Liver (tissue), 9 donors: ENCODE measurements around the gene NIPAL1. TPM values are rescaled to one million over a fixed set of nuclear protein-coding genes. Genes with fewer than 3 reads are reported as not detected.
A peak's percentile ranks its signal among the peaks of the same experiment; 100 is the strongest.

Experiments
- DNase-seq: peaks from one replicate; pipeline ENCODE4 v3.0.0-alpha.2; 2017; ENCODE audit warnings: low spot score
- H3K27ac ChIP-seq, 2 donors: one replicate each; pipeline ENCODE4 v1.7.0; 2013; ENCODE audit warnings: inconsistent platforms in 2 of 2, low read length in 2 of 2, control low read depth in 1 of 2, low read depth in 1 of 2, mild to moderate bottlenecking in 1 of 2
- H3K27me3 ChIP-seq, 4 donors: one replicate each; pipeline versions ENCODE4 v1.6.1 to v1.7.0; 2013; ENCODE audit warnings: low read length in 3 of 4, inconsistent platforms in 1 of 4, mild to moderate bottlenecking in 1 of 4, moderate library complexity in 1 of 4; ENCODE audit not compliant: control insufficient read depth in 4 of 4, insufficient read depth in 4 of 4
- H3K36me3 ChIP-seq, 4 donors: one replicate each; pipeline versions ENCODE4 v1.6.1 to v1.7.0; 2013; ENCODE audit warnings: low read length in 3 of 4, mild to moderate bottlenecking in 3 of 4, low read depth in 1 of 4, moderate library complexity in 1 of 4; ENCODE audit not compliant: control insufficient read depth in 4 of 4, insufficient read depth in 3 of 4
- H3K4me1 ChIP-seq, 4 donors: one replicate each; pipeline versions ENCODE4 v1.6.1 to v1.7.0; 2013; ENCODE audit warnings: low read length in 3 of 4, mild to moderate bottlenecking in 3 of 4, moderate library complexity in 1 of 4; ENCODE audit not compliant: control insufficient read depth in 4 of 4, insufficient read depth in 4 of 4
- H3K4me3 ChIP-seq, 3 donors: one replicate each; pipeline versions ENCODE4 v1.6.1 to v1.7.0; 2013; ENCODE audit warnings: low read length in 3 of 3, control low read depth in 1 of 3, low read depth in 1 of 3, mild to moderate bottlenecking in 1 of 3
- H3K9ac ChIP-seq, 2 donors: one replicate each; pipeline ENCODE4 v1.7.0; 2013; ENCODE audit warnings: low read length in 2 of 2, mild to moderate bottlenecking in 2 of 2, moderate library complexity in 2 of 2, control low read depth in 1 of 2, low read depth in 1 of 2
- H3K9me3 ChIP-seq, 4 donors: one replicate each; pipeline versions ENCODE4 v1.6.1 to v1.7.0; 2013; ENCODE audit warnings: low read length in 3 of 4; ENCODE audit not compliant: control insufficient read depth in 4 of 4
- ATF3 ChIP-seq: IDR thresholded peaks from 2 replicates; pipeline ENCODE4 v1.6.1; 2016; ENCODE audit warnings: antibody characterized with exemption
- CTCF ChIP-seq: fragments of 150-350 bp; IDR thresholded peaks from 2 replicates; pipeline ENCODE4 v1.5.1; 2017; ENCODE audit warnings: improper control_type of control experiment, low read depth, low read length; ENCODE audit not compliant: missing input control
- EGR1 ChIP-seq, 2 donors: IDR thresholded peaks; 2 replicates each; pipeline ENCODE4 v1.6.1; 2016 to 2018; ENCODE audit warnings: antibody characterized with exemption in 2 of 2, low read depth in 2 of 2
- FOXA1 ChIP-seq: IDR thresholded peaks from 2 replicates; pipeline ENCODE4 v1.6.1; 2016; ENCODE audit warnings: antibody characterized with exemption
- FOXA2 ChIP-seq: IDR thresholded peaks from 2 replicates; pipeline ENCODE4 v1.6.1; 2016; ENCODE audit warnings: antibody characterized with exemption
- GABPA ChIP-seq, 2 donors: IDR thresholded peaks in 1 of 2; conservative IDR thresholded peaks in 1 of 2; 2 replicates each; pipeline ENCODE4 v1.6.1; 2016; ENCODE audit warnings: antibody characterized with exemption in 2 of 2, mild to moderate bottlenecking in 1 of 2, moderate library complexity in 1 of 2
- HNF4G ChIP-seq: IDR thresholded peaks from 2 replicates; pipeline ENCODE4 v1.6.1; 2016; ENCODE audit warnings: antibody characterized with exemption
- JUND ChIP-seq, 2 donors: IDR thresholded peaks; 2 replicates each; pipeline ENCODE4 v1.6.1; 2016; ENCODE audit warnings: antibody characterized with exemption in 2 of 2
- MAX ChIP-seq: IDR thresholded peaks from 2 replicates; pipeline ENCODE4 v1.6.1; 2016; ENCODE audit warnings: antibody characterized with exemption
- NR2F2 ChIP-seq: IDR thresholded peaks from 2 replicates; pipeline ENCODE4 v1.6.1; 2016; ENCODE audit warnings: antibody characterized with exemption
- RAD21 ChIP-seq, 2 donors: IDR thresholded peaks; 2 replicates each; pipeline ENCODE4 v1.6.1; 2016; ENCODE audit warnings: antibody characterized with exemption in 2 of 2, mild to moderate bottlenecking in 2 of 2
- REST ChIP-seq: IDR thresholded peaks from 2 replicates; pipeline ENCODE4 v1.6.1; 2016; ENCODE audit warnings: antibody characterized with exemption, mild to moderate bottlenecking
- RXRA ChIP-seq, 2 donors: IDR thresholded peaks; 2 replicates each; pipeline ENCODE4 v1.6.1; 2017 to 2018; ENCODE audit warnings: antibody characterized with exemption in 2 of 2, mild to moderate bottlenecking in 1 of 2
- TAF1 ChIP-seq: conservative IDR thresholded peaks from 2 replicates; pipeline ENCODE4 v1.6.1; 2016; ENCODE audit warnings: antibody characterized with exemption, mild to moderate bottlenecking
- YY1 ChIP-seq: IDR thresholded peaks from 2 replicates; pipeline ENCODE4 v1.6.1; 2016; ENCODE audit warnings: antibody characterized with exemption, mild to moderate bottlenecking
- ZBTB33 ChIP-seq: IDR thresholded peaks from 2 replicates; pipeline ENCODE4 v1.6.1; 2016; ENCODE audit warnings: antibody characterized with exemption
- WGBS: extraction: QIAGEN DNeasy Blood & Tissue Kit; methylation state at CpG from one replicate; pipeline ENCODE4 v1.1.7; 2013; 5-methylcytosine and 5-hydroxymethylcytosine counted together
- polyA plus RNA-seq, 2 donors: library from polyadenylated mRNA; stranded (reverse) in 1 of 2; unstranded in 1 of 2; fragments of 200-250 nt in 1 of 2; fragments of >200 nt in 1 of 2; fragmentation: Nextera tagmentation in 1 of 2; extraction: Ambion mirVana in 1 of 2; gene quantifications; one replicate each; pipeline versions ENCODE4 v1.2.1 to v1.2.3, GENCODE V29; 2013 to 2015
- total RNA-seq, 2 donors: library from RNA; depleted of rRNA; stranded (reverse); fragments of >200 nt; gene quantifications; one replicate each; pipeline ENCODE4 v1.2.3, GENCODE V29; 2014
- donor health status: healthy.
- donor health status: healthy.
- donor health status: healthy.
- donor health status: healthy.
- donor health status: healthy.

Gene NIPAL1
- total and polyA plus RNA-seq, 4 donors = 2.5 to 10.7 (median 6.1) TPM

DNA sequence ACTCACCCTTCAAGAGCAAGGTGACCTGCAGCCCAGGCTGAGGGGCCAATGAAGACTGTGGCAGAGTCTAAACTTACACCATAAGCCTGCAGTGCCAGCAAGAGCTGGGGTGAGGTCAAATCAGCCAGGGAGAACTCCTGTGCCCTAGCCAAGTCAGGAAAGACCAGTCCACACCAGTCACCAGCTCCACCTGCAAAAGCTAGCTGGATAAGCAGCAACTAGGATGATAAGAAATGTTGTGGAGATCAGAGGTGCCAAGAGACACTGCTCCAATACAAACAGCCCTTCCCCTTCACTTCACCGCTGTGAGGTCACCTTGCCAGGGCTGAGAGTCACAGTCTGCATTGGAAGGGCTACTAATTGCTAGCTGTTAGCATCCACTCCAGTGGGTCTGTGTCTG is 31.3 kb downstream of the NIPAL1 start (continued):
- no peak for TF ChIP-seq CTCF
- peak; percentile 33 for TF ChIP-seq FOXA1
- TF ChIP-seq EGR1 (IDR thresholded peaks at IDR 0.05; ENCODE audit: low read depth in 2 of 2) = no peak
- peak in 1 of 2 donors; percentile 70 for TF ChIP-seq JUND (IDR thresholded peaks at IDR 0.05)
- TF ChIP-seq ATF3 = no peak
- TF ChIP-seq MAX = peak; percentile 54
- peak; percentile 37 for TF ChIP-seq YY1
- no peak for TF ChIP-seq TAF1

- Histone ChIP-seq H3K36me3 (no peaks in the 10 kb centered on the region), H3K9me3 (no peaks in the 10 kb centered on the region), H3K9ac (no peak overlapping the region), H3K4me3 (no peak overlapping the region), H3K27ac (no peak overlapping the region), H3K4me1 (peaks cover 0 to 19% (median 12%) of the 10 kb centered on the region in 4 donors), H3K27me3 (no peaks in the 10 kb centered on the region)
- no peak for TF ChIP-seq RAD21 (IDR thresholded peaks at IDR 0.05)
- TF ChIP-seq ATF3 = no peak
- no peak for TF ChIP-seq GABPA (IDR thresholded peaks at IDR 0.05 in 1 of 2, conservative IDR thresholded peaks at IDR 0.05 in 1 of 2)
- no peak for TF ChIP-seq FOXA2
- TF ChIP-seq TAF1 = no peak
- no peak for TF ChIP-seq HNF4G
- no peak for TF ChIP-seq EGR1 (IDR thresholded peaks at IDR 0.05; ENCODE audit: low read depth in 2 of 2)
- TF ChIP-seq NR2F2 = no peak
- no peak for TF ChIP-seq REST
- TF ChIP-seq MAX = no peak
- no peak for TF ChIP-seq ZBTB33
- no peak for TF ChIP-seq RXRA (IDR thresholded peaks at IDR 0.05)
- no peak for TF ChIP-seq FOXA1
- no peak for TF ChIP-seq JUND (IDR thresholded peaks at IDR 0.05)
- no peak for TF ChIP-seq CTCF
- DNase-seq = no peak
- 95% methylated on average over 8 of the region's 8 CpGs for WGBS
Measured at GRCh38 chr4:48049483-48049882, 32.9 kb downstream of the NIPAL1 start.
